NCI-H82 treated with DMSO at 0.1 percent for 48 hours (cell line): ENCODE measurements around the gene SNAPC2.
"Not testable (repeated sequence)": the region's sequence is repeated elsewhere in the genome, so short reads cannot be mapped to it uniquely, and the experiment has no call there.

Experiments used
- DNase-seq: peaks from one replicate; lab custom pipeline; 2025; ENCODE audit not compliant: unreplicated experiment; lab: John Stamatoyannopoulos, UW

SNAPC2 gene

DNA sequence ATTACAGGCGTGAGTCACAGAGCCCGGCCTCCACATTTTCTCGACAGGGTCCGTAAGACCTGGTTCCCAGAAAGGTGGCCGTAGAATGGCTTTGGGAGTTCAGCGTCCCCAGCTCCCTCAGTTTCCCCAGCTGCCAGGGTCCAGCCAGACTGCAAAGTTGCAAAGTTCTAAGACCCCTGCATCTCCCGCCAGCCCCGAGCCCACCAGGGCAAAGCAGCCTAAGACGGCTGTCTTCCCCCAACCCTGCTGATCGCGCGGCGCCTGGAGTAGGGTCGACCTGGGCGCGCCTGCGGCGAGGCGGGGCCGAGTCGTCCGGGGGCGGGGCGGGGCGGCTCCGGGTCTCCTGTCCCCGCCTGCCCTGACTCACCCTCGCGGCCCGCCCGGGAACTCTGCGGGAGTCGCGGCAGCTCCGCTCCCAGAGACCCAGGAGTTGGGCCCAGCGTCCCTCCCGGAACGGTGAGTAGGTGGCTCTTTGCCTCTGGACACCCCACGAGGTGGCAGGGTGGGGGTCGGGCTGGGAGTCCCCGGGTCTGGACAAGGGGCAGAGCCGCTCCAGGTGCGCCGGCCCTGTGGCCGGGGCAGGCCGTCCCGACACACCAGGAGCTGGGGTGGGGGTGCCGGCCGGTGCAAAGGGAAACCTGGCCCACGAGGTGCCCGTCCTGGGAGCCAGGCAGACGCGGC, 31.9 kb upstream of the SNAPC2 start, which contains the start of gene LRRC8E:
LRRC8E (plus strand) TSS at position 366 of the 681 bp plus-strand sequence. CDS start 7,094 bp downstream, outside the sequence.
- no peak for DNase-seq

DNA sequence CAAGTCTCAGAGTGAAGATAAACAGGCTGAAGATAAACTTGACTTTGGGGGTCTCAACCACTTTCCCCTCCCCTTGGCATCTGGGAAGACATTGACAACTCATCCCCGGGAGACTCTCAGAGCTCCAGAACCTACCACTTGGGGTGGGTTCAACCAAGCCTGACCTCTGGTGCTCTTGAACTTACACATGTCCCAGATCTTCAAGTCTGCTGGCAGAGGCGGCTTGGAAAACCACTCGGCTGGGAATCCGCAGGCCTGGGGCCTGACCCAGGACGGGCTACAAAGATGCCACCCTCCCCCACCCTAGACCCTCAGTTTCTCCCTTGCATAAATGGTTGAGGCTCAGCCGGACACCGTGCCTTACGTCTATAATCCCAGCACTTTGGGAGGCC, 31.3 kb upstream of the SNAPC2 start:
- no peak for DNase-seq

DNA sequence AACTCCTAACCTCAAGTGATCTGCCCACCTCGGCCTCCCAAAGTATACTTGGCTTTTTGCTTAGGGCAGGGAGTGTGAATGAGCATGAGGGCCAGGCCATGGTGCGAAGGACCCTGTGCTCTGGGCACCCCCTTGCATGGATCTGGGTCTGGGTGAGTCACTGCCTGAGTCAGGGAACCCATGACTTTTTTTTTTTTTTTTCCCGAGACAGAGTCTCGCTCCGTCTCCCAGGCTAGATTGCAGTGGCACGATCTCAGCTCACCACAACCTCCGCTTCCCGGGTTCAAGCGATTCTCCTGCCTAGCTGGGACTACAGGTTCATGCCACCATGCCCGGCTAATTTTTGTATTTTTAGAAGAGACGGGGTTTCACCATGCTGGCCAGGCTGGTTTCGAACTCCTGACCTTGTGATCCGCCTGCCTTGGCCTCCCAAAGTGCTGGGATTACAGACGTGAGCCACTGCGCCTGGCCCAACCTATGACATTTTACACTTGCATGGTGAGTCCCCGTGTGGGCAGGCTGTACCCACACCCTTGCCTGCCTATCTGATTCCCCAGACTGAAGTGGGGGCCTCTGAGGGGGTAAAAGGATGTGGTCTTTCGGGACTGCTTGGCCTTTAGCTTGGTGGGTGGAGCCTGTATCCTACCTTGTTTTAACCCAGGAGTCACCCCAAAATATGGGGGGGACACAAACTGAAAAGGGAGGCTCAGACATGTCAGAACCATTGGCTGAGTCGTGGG, 26.6 kb upstream of the SNAPC2 start:
- not testable (repeated sequence) for DNase-seq

DNA sequence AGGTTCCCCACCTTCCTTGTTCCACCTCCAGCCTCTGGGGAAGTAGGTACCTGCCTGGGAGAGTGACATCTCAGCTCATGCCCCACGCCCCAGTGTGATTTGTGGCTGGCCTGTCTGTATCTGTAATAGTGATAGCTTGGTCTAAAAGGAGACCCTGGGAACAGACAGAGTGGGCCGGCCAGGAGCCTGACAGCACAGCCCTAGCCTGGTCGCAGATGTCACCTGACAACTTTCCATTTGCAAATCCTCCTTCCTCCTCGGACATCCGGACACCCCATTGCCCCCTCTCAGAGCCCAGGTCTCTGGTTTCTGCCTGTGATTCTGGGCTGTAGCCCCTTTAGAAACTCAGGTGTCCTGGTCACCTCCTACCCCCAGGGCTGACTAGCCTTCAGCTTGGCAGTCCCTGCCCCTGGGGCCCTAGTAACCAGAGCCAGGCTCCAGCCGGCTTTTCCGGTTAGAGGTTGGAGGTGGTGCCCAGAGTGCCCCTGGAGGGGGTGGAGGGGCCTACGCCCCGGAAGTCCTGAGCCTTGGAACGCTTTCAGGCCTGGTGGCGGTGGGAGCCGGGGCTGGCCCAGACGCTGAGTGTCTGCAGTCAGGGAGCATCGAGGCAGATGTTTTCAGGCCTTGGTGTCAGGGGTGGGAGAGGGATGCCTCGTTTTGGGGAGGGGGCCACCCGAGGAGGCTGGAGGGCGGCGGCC, 25.4 kb upstream of the SNAPC2 start:
- DNase-seq: no peak

DNA sequence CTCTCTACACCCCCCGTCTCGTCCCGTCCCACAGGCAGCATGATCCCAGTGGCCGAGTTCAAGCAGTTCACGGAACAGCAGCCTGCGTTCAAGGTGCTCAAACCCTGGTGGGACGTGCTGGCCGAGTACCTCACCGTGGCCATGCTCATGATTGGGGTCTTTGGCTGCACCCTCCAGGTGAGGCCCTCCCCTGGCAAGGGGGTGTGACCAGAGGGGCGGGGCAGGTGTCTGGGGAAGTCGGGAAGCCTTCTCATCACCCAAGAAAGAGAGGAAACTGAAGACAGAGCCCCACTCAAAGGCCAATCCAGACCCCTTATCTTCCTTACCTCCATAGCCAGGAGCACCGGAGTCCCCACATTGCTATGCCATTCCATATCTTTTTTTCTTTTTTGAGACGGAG, 24.6 kb upstream of the SNAPC2 start:
- no peak for DNase-seq

DNA sequence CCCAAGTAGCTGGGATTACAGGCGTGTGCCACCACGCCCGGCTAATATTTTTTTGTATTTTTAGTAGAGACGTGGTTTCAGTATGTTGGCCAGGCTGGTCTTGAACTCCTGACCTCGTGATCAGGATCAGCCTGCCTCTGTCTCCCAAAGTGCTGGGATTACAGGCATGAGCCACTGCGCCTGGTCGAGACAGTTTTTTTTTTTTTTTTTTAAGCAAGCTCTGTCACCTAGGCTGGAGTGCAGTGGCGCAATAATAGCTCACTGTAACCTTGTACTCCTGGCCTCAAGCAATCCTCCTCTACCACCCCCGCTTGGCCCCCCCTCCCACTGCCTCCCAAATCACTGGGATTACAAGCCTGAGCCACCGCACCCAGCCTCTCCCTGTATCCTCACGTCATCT, 22.8 kb upstream of the SNAPC2 start:
- no peak for DNase-seq

DNA sequence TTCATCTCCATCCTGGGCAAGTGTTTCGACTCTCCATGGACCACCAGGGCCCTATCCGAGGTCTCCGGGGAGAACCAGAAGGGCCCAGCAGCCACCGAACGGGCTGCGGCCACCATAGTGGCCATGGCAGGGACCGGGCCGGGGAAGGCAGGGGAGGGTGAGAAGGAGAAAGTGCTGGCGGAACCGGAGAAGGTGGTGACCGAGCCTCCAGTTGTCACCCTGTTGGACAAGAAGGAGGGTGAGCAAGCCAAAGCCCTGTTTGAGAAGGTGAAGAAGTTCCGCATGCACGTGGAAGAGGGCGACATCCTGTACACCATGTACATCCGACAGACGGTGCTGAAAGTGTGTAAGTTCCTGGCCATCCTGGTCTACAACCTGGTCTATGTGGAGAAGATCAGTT, 21.2 kb upstream of the SNAPC2 start:
- no peak for DNase-seq

DNA sequence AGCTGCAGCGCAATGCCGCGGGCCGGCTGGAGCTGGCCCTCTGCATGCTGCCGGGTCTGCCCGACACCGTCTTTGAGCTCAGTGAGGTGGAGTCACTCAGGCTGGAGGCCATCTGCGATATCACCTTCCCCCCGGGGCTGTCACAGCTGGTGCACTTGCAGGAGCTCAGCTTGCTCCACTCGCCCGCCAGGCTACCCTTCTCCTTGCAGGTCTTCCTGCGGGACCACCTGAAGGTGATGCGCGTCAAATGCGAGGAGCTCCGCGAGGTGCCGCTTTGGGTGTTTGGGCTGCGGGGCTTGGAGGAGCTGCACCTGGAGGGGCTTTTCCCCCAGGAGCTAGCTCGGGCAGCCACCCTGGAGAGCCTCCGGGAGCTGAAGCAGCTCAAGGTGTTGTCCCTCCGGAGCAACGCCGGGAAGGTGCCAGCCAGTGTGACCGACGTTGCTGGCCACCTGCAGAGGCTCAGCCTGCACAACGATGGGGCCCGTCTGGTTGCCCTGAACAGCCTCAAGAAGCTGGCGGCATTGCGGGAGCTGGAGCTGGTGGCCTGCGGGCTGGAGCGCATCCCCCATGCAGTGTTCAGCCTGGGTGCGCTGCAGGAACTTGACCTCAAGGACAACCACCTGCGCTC, 20.3 kb upstream of the SNAPC2 start:
- no peak for DNase-seq

DNA sequence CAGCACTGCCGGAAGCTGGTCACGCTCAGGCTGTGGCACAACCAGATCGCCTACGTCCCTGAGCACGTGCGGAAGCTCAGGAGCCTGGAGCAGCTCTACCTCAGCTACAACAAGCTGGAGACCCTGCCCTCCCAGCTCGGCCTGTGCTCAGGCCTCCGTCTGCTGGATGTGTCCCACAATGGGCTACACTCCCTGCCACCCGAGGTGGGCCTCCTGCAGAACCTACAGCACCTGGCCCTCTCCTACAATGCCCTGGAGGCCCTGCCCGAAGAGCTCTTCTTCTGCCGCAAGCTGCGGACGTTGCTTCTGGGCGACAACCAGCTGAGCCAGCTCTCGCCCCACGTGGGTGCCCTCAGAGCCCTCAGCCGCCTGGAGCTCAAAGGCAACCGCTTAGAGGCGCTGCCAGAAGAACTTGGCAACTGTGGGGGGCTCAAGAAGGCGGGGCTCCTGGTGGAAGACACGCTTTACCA, 19.7 kb upstream of the SNAPC2 start:
- no peak for DNase-seq

DNA sequence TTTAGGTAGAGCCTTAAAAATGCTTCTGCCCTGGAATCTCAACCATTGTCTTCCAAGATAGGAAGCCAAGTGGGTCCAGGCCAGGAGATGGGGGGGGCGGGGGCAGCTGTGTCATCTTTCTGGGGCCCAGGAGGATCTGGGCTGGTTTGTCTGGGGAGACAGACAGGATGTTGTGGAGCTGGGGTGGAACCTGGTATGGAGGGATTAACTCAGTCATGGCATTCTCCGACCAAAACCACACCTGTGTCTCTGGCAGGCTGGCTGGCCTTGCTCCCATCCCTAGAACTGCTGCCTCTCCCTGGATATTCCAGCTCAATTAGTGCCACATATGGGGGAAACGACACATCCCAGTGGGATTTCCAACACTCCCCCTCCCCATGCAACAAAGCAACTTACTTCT, 19.2 kb upstream of the SNAPC2 start:
- DNase-seq: no peak

DNA sequence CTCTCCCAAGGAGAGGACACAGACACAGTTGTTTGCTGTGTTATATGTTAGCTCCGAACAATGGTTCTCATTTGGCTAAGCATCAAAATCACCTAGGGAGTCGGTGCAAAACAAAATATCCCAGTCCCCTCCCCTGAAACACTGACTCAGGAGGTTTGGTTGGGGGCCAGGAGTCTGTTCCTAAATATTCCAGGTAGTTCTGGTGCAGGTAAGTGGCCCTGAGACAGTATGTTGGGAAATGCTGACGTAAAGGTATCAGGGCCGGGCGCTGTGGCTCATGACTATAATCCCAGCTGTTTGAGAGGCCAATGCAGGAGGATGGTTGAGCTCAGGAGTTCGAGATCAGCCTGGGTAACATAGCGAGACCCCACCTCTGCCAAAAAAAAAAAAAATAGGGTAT, 18.8 kb upstream of the SNAPC2 start:
- DNase-seq: no peak

DNA sequence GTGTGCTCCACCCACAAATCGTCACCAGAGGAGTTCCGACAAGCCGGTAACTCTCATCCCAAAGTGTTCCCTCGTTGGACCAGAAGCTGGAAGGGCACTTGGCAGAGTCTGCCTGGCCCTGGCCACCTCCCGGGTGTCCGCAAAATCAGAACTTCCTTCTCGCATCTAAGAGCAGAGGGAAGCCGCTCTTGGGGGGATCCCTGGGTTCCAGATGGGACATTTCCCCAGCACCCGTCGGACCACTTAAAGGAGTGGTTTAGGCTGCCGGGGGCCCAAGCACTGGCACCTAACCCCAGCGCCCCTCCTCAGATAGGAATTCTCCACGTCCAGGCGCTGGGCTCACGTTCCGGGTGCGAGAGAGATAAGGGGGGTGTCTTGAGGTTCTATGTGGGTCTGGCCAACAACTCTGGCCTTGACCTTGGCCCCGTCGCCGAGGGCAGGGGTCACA, 17.3 kb upstream of the SNAPC2 start:
- DNase-seq: no peak

DNA sequence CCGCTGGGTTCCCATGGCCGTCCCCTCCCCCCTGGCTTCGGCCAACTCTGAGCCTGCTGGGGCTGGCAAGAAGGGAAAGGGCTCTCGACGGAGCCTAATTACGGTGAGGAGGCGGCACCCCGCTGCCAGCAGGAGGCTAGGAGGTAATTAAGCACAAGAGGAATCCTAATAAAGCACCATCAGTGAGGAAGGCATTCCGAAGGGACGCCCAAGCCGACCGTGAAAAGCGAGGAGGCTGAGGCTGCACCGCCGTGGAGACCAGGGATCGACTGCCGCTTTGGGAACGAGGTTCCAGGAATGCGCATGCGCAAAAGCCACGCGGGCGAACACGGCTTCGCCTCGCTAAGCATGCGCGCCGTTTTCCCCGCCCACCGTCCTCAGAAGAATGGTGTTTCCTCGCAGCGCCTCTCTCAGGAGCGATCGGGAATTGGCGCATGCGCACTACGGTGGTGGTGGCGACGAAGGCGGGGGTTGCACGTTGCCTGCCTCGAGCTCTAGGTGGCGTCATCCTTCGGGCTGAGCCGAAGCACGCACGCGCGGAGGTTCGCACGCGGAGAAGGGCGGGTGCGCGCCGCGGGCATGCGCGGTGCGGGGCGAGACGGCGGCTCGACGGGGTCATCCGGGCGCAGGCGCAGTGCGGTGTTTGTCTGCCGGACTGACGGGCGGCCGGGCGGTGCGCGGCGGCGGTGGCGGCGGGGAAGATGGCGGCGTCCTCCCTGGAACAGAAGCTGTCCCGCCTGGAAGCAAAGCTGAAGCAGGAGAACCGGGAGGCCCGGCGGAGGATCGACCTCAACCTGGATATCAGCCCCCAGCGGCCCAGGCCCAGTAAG, 16.7 kb upstream of the SNAPC2 start, which contains the start of gene MAP2K7:
MAP2K7 (plus strand) TSS at position 634 of the 830 bp plus-strand sequence; CDS start at position 702, 68 bp downstream.
- DNase-seq: peak; percentile 97

DNA sequence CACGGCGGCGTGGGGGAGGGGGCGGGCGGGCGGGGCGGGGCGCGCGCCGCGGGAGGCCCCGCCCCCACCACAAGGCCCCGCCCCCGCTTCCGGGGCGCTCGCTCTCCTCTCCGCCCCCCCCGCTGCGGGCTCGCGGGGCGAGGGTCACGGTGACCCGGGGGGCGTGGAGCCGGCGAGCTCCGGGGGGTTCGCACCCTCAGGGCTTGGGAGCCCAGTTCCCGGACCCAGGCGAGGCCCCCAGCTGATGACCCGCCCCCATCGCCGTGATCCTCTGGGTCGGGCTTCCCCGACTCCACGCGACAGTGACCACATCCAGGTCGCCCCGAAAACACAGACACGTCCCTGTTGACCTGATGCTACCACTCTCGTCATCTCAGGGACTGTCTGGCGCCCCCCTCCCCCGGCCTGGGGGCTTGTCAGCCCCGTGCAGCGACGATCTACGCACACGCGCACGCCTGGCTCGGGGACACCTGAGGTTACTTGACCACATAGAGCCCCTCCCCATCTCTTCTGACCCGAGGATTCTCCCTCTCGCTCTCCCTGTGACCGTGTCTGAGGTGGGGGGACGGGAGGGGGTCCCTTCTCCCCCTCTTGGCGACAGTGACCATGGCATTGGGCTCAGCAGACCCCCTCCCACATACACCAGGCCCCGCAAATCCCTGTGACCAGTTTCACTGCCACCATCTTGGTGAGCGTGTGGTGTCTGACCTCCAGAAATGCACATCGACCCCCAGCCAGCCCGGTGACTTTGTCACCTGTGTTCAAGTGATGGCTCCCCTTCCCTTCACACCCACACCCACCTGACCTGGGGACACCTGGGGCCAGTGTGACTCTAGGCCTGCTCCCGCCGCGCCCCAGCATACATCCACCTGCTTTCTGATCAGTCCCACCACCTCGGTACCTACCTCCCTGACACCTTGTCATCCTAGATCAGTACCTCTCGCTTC, 15.8 kb upstream of the SNAPC2 start:
- no peak for DNase-seq

DNA sequence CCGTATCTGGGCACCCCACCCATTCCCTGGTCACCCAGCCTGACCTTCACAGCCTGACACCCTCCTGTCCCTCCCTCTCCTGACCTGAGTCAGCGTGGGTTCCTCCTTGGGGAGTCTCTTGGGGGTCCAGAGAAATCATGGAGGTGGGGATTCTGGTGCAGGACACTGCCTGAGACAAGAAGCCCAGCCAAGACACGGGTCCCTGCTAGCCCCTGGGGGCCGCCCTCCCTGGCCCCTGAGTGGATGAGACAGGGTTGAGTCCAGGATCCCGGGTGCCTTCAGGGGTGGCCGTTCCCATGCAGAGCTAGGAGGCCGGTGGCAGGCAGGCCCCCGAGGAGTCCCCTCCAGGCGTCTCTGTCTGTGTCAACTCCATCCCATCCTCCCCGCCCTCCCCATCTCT, 14.9 kb upstream of the SNAPC2 start:
- no peak for DNase-seq

DNA sequence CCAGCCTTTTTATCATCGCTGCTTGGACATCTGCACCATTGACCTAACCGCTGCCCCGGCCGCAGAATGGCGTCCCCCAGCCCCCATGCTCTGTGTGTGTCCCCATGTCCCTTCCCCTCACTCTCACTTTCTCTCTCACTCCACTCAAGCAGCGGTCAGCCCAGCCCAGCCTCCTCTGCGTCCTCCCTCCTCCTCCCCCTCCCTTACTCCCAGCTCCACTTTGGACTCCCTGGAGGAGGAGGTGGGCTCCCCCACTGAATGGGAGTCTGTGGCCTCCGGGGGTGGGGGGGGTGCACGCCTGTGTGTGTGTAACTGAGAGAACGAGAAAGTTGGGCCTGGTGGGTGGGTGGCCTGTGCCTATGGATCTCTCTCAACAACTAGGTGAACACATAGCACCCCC, 14.3 kb upstream of the SNAPC2 start:
- no peak for DNase-seq

DNA sequence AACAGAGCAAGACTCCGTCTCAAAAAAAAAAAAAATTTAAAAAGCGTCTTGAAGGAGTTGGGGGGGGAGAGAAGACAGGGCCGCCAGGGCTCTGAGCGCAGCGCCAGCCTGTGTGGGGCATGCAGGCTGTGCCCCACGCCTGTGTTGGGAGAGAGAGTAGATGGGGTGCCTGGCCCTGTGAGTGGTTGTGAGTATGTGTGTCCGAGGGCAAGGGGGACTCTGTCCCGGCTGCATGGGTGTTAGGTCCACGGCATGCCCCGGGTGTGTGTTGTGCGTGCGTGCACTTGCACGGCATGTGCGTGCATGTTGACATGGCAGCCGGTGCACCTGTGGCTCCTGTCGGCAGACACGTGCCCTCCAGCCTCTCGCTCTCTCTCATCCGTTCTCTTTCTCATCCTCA, 13.0 kb upstream of the SNAPC2 start:
- no peak for DNase-seq

DNA sequence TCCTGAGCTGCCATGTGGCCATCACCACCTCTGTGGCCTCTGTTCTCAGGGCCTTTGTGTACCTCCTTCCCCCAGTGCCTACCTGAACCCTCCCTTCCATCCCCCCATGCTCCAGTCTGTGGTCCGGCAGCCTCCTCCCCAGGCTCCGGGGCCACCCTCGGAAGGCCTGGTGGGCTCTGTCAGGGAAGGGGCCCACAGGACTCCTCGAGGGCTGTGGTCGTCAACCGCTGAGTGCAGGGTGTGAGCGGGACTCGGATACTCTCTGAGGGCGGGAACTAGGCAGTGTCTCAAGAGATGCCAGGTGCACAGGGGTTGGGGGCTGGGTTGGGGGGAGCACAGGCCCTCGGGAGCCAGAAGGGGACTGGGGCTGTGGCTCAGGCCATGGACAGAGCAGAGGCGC, 12.6 kb upstream of the SNAPC2 start:
- DNase-seq: no peak

DNA sequence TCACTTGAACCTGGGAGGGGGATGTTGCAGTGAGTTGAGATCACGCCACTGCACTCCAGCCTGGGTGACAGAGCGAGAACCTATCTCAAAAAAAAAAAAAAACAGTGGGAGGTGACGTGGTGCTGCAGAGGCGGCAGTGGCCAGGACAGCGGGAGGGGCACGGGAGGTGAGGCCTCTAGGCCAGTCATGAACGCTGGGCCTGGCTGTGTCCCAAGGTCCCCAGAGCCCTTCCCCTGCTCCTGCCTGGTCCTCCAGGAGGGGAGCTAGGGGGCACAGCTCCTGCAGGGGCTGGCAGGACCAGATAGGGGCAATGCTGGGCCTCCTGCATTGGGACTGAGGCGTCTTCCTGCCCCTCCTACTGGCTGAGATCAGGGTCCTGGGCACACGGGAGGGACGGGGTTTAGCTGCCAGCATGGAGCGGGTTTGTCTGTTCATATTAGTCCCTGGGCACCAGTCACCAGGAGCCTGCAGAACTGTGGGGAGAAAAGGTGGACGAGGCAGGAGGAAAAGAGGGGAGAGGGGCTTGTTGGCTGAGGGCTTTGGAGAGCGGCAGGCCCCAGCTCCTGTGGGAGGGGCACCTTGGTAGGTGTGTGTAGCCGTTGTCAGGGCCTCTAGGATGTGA, 11.9 kb upstream of the SNAPC2 start:
- DNase-seq: no peak
